A549 (cell line): ENCODE measurements around the gene VPS51. TPM values are rescaled to one million over a fixed set of nuclear protein-coding genes. Genes with fewer than 3 reads are reported as not detected.

Experiments
- ATAC-seq, 2 experiments: fragments of 200-7000 bp in 1 of 2; fragments of >200 bp in 1 of 2; cut with Nextera tagmentation in 1 of 2; cut with Tn5 transposase in 1 of 2; 3 replicates each; pipeline versions ENCODE4 v1.8.0 to v1.9.1; 2018 to 2020; ENCODE audit warnings: mild to moderate bottlenecking in 1 of 2, moderate library complexity in 1 of 2
- CTCF ChIA-PET: fragments of 300-600 bp; sonication (Branson Sonifier 250); formaldehyde crosslinking; extraction: SDS; loops from one replicate; lab custom pipeline; 2021; ENCODE audit warnings: antibody characterized with exemption, inconsistent platforms; lab: Yijun Ruan, JAX
- POLR2A ChIA-PET: fragments of 350-600 bp; formaldehyde crosslinking; extraction: SDS; loops from one replicate; lab custom pipeline; 2021; ENCODE audit warnings: antibody characterized with exemption, inconsistent platforms; lab: Yijun Ruan, JAX
- DNase-seq, 2 experiments: peaks; one replicate each; pipeline versions ENCODE4 v3.0.0 to v3.0.0-alpha.2; 2011 to 2016; ENCODE audit warnings: low read depth in 1 of 2, low spot score in 1 of 2
- FAIRE-seq: peaks from 2 replicates; lab custom pipeline; 2011; peaks lifted over from hg19 to GRCh38; lab: Jason Lieb, UNC
- H3K27ac ChIP-seq, 2 experiments: fragments of >200 bp; sonication (Bioruptor Twin); formaldehyde crosslinking; 3 replicates each; pipeline ENCODE4 v1.5.1; 2016 to 2017
- H3K4me1 ChIP-seq: fragments of >200 bp; sonication (Bioruptor Twin); formaldehyde crosslinking; 3 replicates; pipeline ENCODE4 v1.6.1; 2016
- H3K4me2 ChIP-seq: fragments of >200 bp; sonication (Bioruptor Twin); formaldehyde crosslinking; 3 replicates; pipeline ENCODE4 v1.6.1; 2016
- H3K4me3 ChIP-seq: fragments of >200 bp; sonication (Bioruptor Twin); formaldehyde crosslinking; 3 replicates; pipeline ENCODE4 v1.5.1; 2016
- H3K9me3 ChIP-seq: fragments of >200 bp; sonication (Bioruptor Twin); formaldehyde crosslinking; 3 replicates; pipeline ENCODE4 v1.6.1; 2016
- ATOH8 ChIP-seq: fragments of 250-450 bp; sonication (Bioruptor Pico); IDR thresholded peaks from 2 replicates; pipeline ENCODE4 v1.5.0; 2020; ENCODE audit warnings: low read depth, mild to moderate bottlenecking, moderate library complexity
- BHLHE40 ChIP-seq: IDR thresholded peaks from 2 replicates; pipeline ENCODE4 v1.6.1; 2012; ENCODE audit warnings: low read depth, low read length, inconsistent platforms
- CEBPB ChIP-seq, 2 experiments: fragments of >200 bp in 1 of 2; sonication (Bioruptor Twin) in 1 of 2; formaldehyde crosslinking in 1 of 2; IDR thresholded peaks; 2 replicates each; pipeline ENCODE4 v1.6.1; 2012 to 2016
- E2F6 ChIP-seq: IDR thresholded peaks from 2 replicates; pipeline ENCODE4 v1.6.1; 2012; ENCODE audit warnings: low read depth, borderline replicate concordance
- EP300 ChIP-seq, 2 experiments: fragments of >200 bp; sonication (Bioruptor Twin); formaldehyde crosslinking; IDR thresholded peaks; 2 replicates in 1 of 2; 3 replicates in 1 of 2; pipeline ENCODE4 v1.6.1; 2016 to 2017
- FOSL2 ChIP-seq, 2 experiments: fragments of 450-650 bp in 1 of 2; fragments of >200 bp in 1 of 2; sonication (Bioruptor Twin) in 1 of 2; formaldehyde crosslinking; IDR thresholded peaks; 2 replicates each; pipeline versions ENCODE4 v1.5.0 to v1.6.1; 2016 to 2020; ENCODE audit warnings: mild to moderate bottlenecking in 1 of 2, moderate library complexity in 1 of 2
- HDAC2 ChIP-seq: fragments of 200-600 bp; sonication (generic); IDR thresholded peaks from 2 replicates; pipeline ENCODE4 v1.6.1; 2016
- HOXB13 ChIP-seq: fragments of 250-450 bp; sonication (Bioruptor Pico); IDR thresholded peaks from 2 replicates; pipeline ENCODE4 v1.5.0; 2020; ENCODE audit warnings: low read depth, mild to moderate bottlenecking, moderate library complexity
- JUN ChIP-seq, 2 experiments: fragments of >200 bp; sonication (Bioruptor Twin); formaldehyde crosslinking; IDR thresholded peaks; 2 replicates in 1 of 2; 3 replicates in 1 of 2; pipeline ENCODE4 v1.6.1; 2016 to 2017
- MAFK ChIP-seq: fragments of 450-650 bp; IDR thresholded peaks from 2 replicates; pipeline ENCODE4 v1.6.1; 2014; ENCODE audit not compliant: partially characterized antibody
- NFE2L2 ChIP-seq: fragments of 150-350 bp; conservative IDR thresholded peaks from 2 replicates; pipeline ENCODE4 v1.6.1; 2014; ENCODE audit warnings: low read length
- NR3C1 ChIP-seq: fragments of >200 bp; sonication (Bioruptor Twin); formaldehyde crosslinking; IDR thresholded peaks from 3 replicates; pipeline ENCODE4 v1.6.1; 2017
- POLR2A ChIP-seq: IDR thresholded peaks from 2 replicates; pipeline ENCODE4 v1.6.1; 2012; ENCODE audit warnings: mild to moderate bottlenecking, low read length
- REST ChIP-seq: fragments of 200-600 bp; sonication (generic); IDR thresholded peaks from 2 replicates; pipeline ENCODE4 v1.6.1; 2016; ENCODE audit warnings: antibody characterized with exemption, mild to moderate bottlenecking, moderate library complexity
- ZFP36 ChIP-seq: fragments of 450-650 bp; IDR thresholded peaks from 2 replicates; pipeline ENCODE4 v1.6.1; 2014; ENCODE audit warnings: borderline replicate concordance; ENCODE audit not compliant: partially characterized antibody
- ZSCAN20 ChIP-seq: fragments of 250-450 bp; sonication (Bioruptor Pico); IDR thresholded peaks from 2 replicates; pipeline ENCODE4 v1.8.0; 2022; ENCODE audit warnings: mild to moderate bottlenecking, moderate library complexity
- WGBS: methylation state at CpG from one replicate; pipeline ENCODE4 v1.1.6; 2017; ENCODE audit errors: missing lambda C conversion rate; 5-methylcytosine and 5-hydroxymethylcytosine counted together
- polyA plus RNA-seq, 4 experiments: library from polyadenylated mRNA; depleted of rRNA in 3 of 4; stranded (reverse); fragments of >200 nt; fragmentation: RNase III in 1 of 4; extraction: RNeasy Plus Mini Kit Qiagen cat#74134 plus additional on column Dnase treatment in 1 of 4; gene quantifications; 2 replicates in 3 of 4; 3 replicates in 1 of 4; pipeline ENCODE4 v1.2.3, GENCODE V29; 2011 to 2017

VPS51 gene
- polyA plus RNA-seq, 2 of the 4 experiments (the other 2 are of a cell fraction) = 37.2 to 51.0 TPM

- ChIA-PET CTCF (interaction anchor here (0.7 to 2.1 kb wide), 4 partner anchors 31 to 47 kb away, joined by 3 to 6 read pairs (median 4); partner anchors contain the start of genes CAPN1 and ZNHIT2), POLR2A (no interaction called here)
- WGBS = 27% methylated on average over 12 of the region's 12 CpGs
- peak overlapping the region; percentile 67 for H3K4me2 ChIP-seq
- peak overlapping the region; percentile 76 to 82 for H3K27ac ChIP-seq
- FAIRE-seq = no peak
- H3K4me1 ChIP-seq = peaks cover 19% of the 10 kb centered on the region
- no peak overlapping the region for H3K4me3 ChIP-seq
- peak; percentile 97 to 99 for ATAC-seq
- H3K9me3 ChIP-seq = peaks cover 8% of the 10 kb centered on the region
- TF ChIP-seq BHLHE40 = no peak
- peak; percentile 18 to 66; a peak in 2 of 4 replicates for TF ChIP-seq CEBPB (IDR thresholded peaks at IDR 0.05)
- peak; percentile 34 for TF ChIP-seq MAFK
- TF ChIP-seq JUN (IDR thresholded peaks at IDR 0.05) = peak in 1 of 2 experiments; percentile 53; a peak in 2 of 5 replicates
- no peak for TF ChIP-seq NFE2L2
- TF ChIP-seq NR3C1 = no peak
- peak; percentile 41; the same call in 1 of the 2 replicates for TF ChIP-seq FOSL2 (IDR thresholded peaks at IDR 0.05)
- TF ChIP-seq FOSL2 (CRISPR knock-in tag; IDR thresholded peaks at IDR 0.05) = peak; percentile 68
- peak; percentile 14; the same call in 1 of the 2 replicates for TF ChIP-seq POLR2A
- DNase-seq = peak; percentile 89 to 95
These were observed 54.7 kb downstream of the VPS51 start for GRCh38 chr11:65150509-65151299.

- peak overlapping the region; percentile 67 for H3K4me2 ChIP-seq
- WGBS = 87% methylated on average over 3 of the region's 3 CpGs
- POLR2A ChIA-PET = no interaction called here
These were observed 55.4 kb downstream of the VPS51 start for GRCh38 chr11:65151331-65151899.

More at GRCh38 chr11:65151331-65151899, 55.4 kb downstream of the VPS51 start:
- H3K4me1 ChIP-seq = peaks cover 19% of the 10 kb centered on the region
- FAIRE-seq (no peak), DNase-seq (no peak), ATAC-seq (no peak)
- H3K27ac ChIP-seq = peak overlapping the region; percentile 76 to 82
- no peak overlapping the region for H3K4me3 ChIP-seq
- TF ChIP-seq ATOH8 (no peak), EP300 (IDR thresholded peaks at IDR 0.05) (no peak), HDAC2 (no peak), ZFP36 (no peak), NR3C1 (no peak), HOXB13 (CRISPR knock-in tag) (no peak), E2F6 (no peak), REST (no peak), ZSCAN20 (CRISPR knock-in tag) (no peak), FOSL2 (IDR thresholded peaks at IDR 0.05) (no peak), FOSL2 (CRISPR knock-in tag; IDR thresholded peaks at IDR 0.05) (no peak), NFE2L2 (no peak)
- H3K9me3 ChIP-seq = peaks cover 8% of the 10 kb centered on the region
- CTCF ChIA-PET = interaction anchor here (0.6 to 2.1 kb wide), 5 partner anchors 30 to 1504 kb away, joined by 3 to 6 read pairs (median 4); partner anchors contain the start of genes CAPN1 and ZNHIT2
